Subcutaneous adipose tissue (tissue), 4 donors: ENCODE measurements around the gene KRTAP10-1. TPM values are rescaled to one million over a fixed set of nuclear protein-coding genes. Genes with fewer than 3 reads are reported as not detected.

Source experiments
- CTCF ChIP-seq: fragments of 450-650 bp; IDR thresholded peaks from one replicate; pipeline ENCODE4 v1.5.1; 2016; ENCODE audit warnings: low read depth, mild to moderate bottlenecking, control low read depth, antibody characterized with exemption, moderate library complexity
- total RNA-seq, 4 donors: library from RNA; depleted of rRNA; stranded (reverse); fragments of >200 nt; gene quantifications; one replicate each; pipeline ENCODE4 v1.1.0, GENCODE V29; 2016

KRTAP10-1 gene
- total RNA-seq, 4 donors from 2014 or later, result not detected

GRCh38 chr21:44532712-44533111, 7.3 kb downstream of the KRTAP10-1 start:
- no peak for TF ChIP-seq CTCF

GRCh38 chr21:44531606-44532564, 8.1 kb downstream of the KRTAP10-1 start:
- no peak for TF ChIP-seq CTCF

GRCh38 chr21:44530903-44531605, 8.9 kb downstream of the KRTAP10-1 start:
- no peak for TF ChIP-seq CTCF

- no peak for TF ChIP-seq CTCF
Measured at GRCh38 chr21:44530221-44530902, 9.6 kb downstream of the KRTAP10-1 start.

GRCh38 chr21:44529503-44530125, 10.4 kb downstream of the KRTAP10-1 start:
- TF ChIP-seq CTCF, result no peak

- no peak for TF ChIP-seq CTCF
Measured at GRCh38 chr21:44529011-44529421, 11.0 kb downstream of the KRTAP10-1 start.
